K562 (cell line): ENCODE results near the gene HPDL. TPM values are rescaled to one million over a fixed set of nuclear protein-coding genes. Genes with fewer than 3 reads are reported as not detected.

Experiments
- CBFB ChIP-seq: sonication (generic); formaldehyde crosslinking; IDR thresholded peaks from 2 replicates; pipeline ENCODE4 v1.4.0; 2020; ENCODE audit warnings: mild to moderate bottlenecking, missing genetic modification reagents
- CBX3 ChIP-seq, 2 experiments: IDR thresholded peaks; 1 replicate in 1 of 2; 2 replicates in 1 of 2; pipeline ENCODE4 v1.6.1; 2012; ENCODE audit warnings: inconsistent platforms in 2 of 2, low read length in 2 of 2, borderline replicate concordance in 1 of 2, control low read depth in 1 of 2
- CSDE1 ChIP-seq, 2 experiments: fragments of 450-650 bp; IDR thresholded peaks; 2 replicates each; pipeline ENCODE4 v1.6.1; 2016; ENCODE audit warnings: mild to moderate bottlenecking in 1 of 2
- GTF2A2 ChIP-seq: IDR thresholded peaks from 2 replicates; pipeline ENCODE4 v1.6.1; 2016; ENCODE audit warnings: mild to moderate bottlenecking, missing genetic modification characterization, missing compliant biosample characterization
- IRF2 ChIP-seq: sonication (generic); formaldehyde crosslinking; IDR thresholded peaks from 2 replicates; pipeline ENCODE4 v1.8.1; 2022; ENCODE audit warnings: mild to moderate bottlenecking, missing genetic modification reagents
- MEF2A ChIP-seq: IDR thresholded peaks from 2 replicates; pipeline ENCODE4 v1.6.1; 2011; ENCODE audit warnings: low read depth, mild to moderate bottlenecking, low read length, moderate library complexity; ENCODE audit not compliant: control insufficient read depth
- NFATC3 ChIP-seq: fragments of 450-650 bp; IDR thresholded peaks from 2 replicates; pipeline ENCODE4 v1.6.1; 2017; ENCODE audit warnings: mild to moderate bottlenecking
- POLR2B ChIP-seq: fragments of 450-650 bp; IDR thresholded peaks from 2 replicates; pipeline ENCODE4 v1.6.1; 2018; ENCODE audit warnings: low read depth; ENCODE audit not compliant: partially characterized antibody
- PTBP1 ChIP-seq: fragments of 200-400 bp; formaldehyde crosslinking; IDR thresholded peaks from 2 replicates; pipeline ENCODE4 v1.6.1; 2017; ENCODE audit warnings: low read depth, low read length
- SAFB2 ChIP-seq: fragments of 200-400 bp; formaldehyde crosslinking; IDR thresholded peaks from 2 replicates; pipeline ENCODE4 v1.6.1; 2018; ENCODE audit warnings: borderline replicate concordance, low read length, low read depth, moderate library complexity; ENCODE audit not compliant: severe bottlenecking
- SMAD4 ChIP-seq: fragments of 250-450 bp; sonication (Bioruptor Pico); conservative IDR thresholded peaks from 2 replicates; pipeline ENCODE4 v1.8.0; 2021; ENCODE audit warnings: inconsistent platforms, mild to moderate bottlenecking, moderate library complexity
- SMARCB1 ChIP-seq: IDR thresholded peaks from 2 replicates; pipeline ENCODE4 v1.6.1; 2011; ENCODE audit warnings: improper control_type of control experiment, low read depth; ENCODE audit not compliant: insufficient read length
- SNAPC5 ChIP-seq: fragments of 250-450 bp; sonication (Bioruptor Pico); IDR thresholded peaks from 2 replicates; pipeline ENCODE4 v1.8.0; 2021; ENCODE audit warnings: moderate library complexity, mild to moderate bottlenecking, inconsistent platforms
- TRIM24 ChIP-seq, 2 experiments: fragments of 450-650 bp; IDR thresholded peaks; 2 replicates each; pipeline ENCODE4 v1.6.1; 2016
- TRIM28 ChIP-seq: fragments of 450-650 bp; IDR thresholded peaks from 2 replicates; pipeline ENCODE4 v1.6.1; 2017
- YY1 ChIP-seq, 3 experiments: IDR thresholded peaks; 2 replicates each; pipeline ENCODE4 v1.6.1; 2011; ENCODE audit warnings: low read length in 2 of 3, mild to moderate bottlenecking in 2 of 3, moderate library complexity in 2 of 3, borderline replicate concordance in 1 of 3, control low read depth in 1 of 3, low read depth in 1 of 3; ENCODE audit not compliant: insufficient read depth in 3 of 3, insufficient replicate concordance in 2 of 3, control insufficient read depth in 1 of 3, insufficient read length in 1 of 3; ENCODE audit errors: extremely low read depth in 1 of 3
- ZFX ChIP-seq: sonication (generic); formaldehyde crosslinking; IDR thresholded peaks from 2 replicates; pipeline ENCODE4 v1.8.0; 2022; ENCODE audit warnings: mild to moderate bottlenecking, missing genetic modification reagents, moderate library complexity
- ZNF316 ChIP-seq: fragments of 450-650 bp; IDR thresholded peaks from 2 replicates; pipeline ENCODE4 v1.6.1; 2016
- ZNF431 ChIP-seq: sonication (generic); formaldehyde crosslinking; IDR thresholded peaks from 2 replicates; pipeline ENCODE4 v1.8.0; 2022; ENCODE audit warnings: mild to moderate bottlenecking, missing genetic modification reagents
- ZNF668 ChIP-seq: fragments of 250-450 bp; sonication (Bioruptor Pico); IDR thresholded peaks from 2 replicates; pipeline ENCODE4 v1.8.0; 2022; ENCODE audit warnings: mild to moderate bottlenecking, inconsistent platforms
- ZNF76 ChIP-seq: fragments of 250-450 bp; sonication (Bioruptor Pico); IDR thresholded peaks from 2 replicates; pipeline ENCODE4 v1.4.0; 2020; ENCODE audit warnings: mild to moderate bottlenecking, moderate library complexity, borderline replicate concordance
- polyA plus RNA-seq, 8 experiments: library from polyadenylated mRNA; depleted of rRNA in 4 of 8; stranded (reverse) in 5 of 8; unstranded in 3 of 8; fragments of >200 nt; fragmentation: Nextera tagmentation in 2 of 8; fragmentation: Illumina TruSeq in 1 of 8; extraction: Ambion mirVana in 2 of 8; extraction: Trizol in 1 of 8; gene quantifications; 2 replicates each; pipeline versions ENCODE4 v1.2.1 to v1.2.3, GENCODE V29; 2011 to 2014; ENCODE audit warnings: inconsistent platforms in 1 of 8, missing spikeins in 1 of 8
- total RNA-seq, 7 experiments: library from RNA; depleted of rRNA in 6 of 7; stranded (reverse); fragments of >200 nt in 6 of 7; fragmentation: Illumina TruSeq in 2 of 7; extraction: Trizol in 2 of 7; gene quantifications; 2 replicates each; pipeline versions ENCODE4 v1.2.1 to v1.2.3, GENCODE V29; 2011 to 2021; ENCODE audit warnings: low replicate concordance in 1 of 7
- TF ChIP-seq, protein P1 (sequence below): sonication (generic); formaldehyde crosslinking; IDR thresholded peaks from 2 replicates; pipeline ENCODE4 v1.8.0; 2022; ENCODE audit warnings: missing genetic modification reagents, mild to moderate bottlenecking, moderate library complexity, borderline replicate concordance
- TF ChIP-seq, protein P2 (sequence below), 2 experiments: fragments of 450-650 bp in 1 of 2; sonication (generic) in 1 of 2; formaldehyde crosslinking in 1 of 2; IDR thresholded peaks in 1 of 2; conservative IDR thresholded peaks in 1 of 2; 2 replicates each; pipeline versions ENCODE4 v1.6.1 to v1.8.1; 2016 to 2023; ENCODE audit warnings: mild to moderate bottlenecking in 2 of 2, moderate library complexity in 2 of 2, inconsistent platforms in 1 of 2, missing genetic modification reagents in 1 of 2
- TF ChIP-seq, protein P3 (sequence below): IDR thresholded peaks from 3 replicates; pipeline ENCODE4 v1.6.1; 2011; ENCODE audit warnings: borderline replicate concordance, mild to moderate bottlenecking, moderate library complexity; ENCODE audit not compliant: insufficient read length; ENCODE audit errors: extremely low read depth

The HPDL gene
- total and polyA plus RNA-seq, 9 of the 15 experiments (the other 6 are each of a cell fraction or from before 2014, with no cell fraction given) = not detected

GRCh38 chr1:45337630-45338325 lies 11.1 kb downstream of the HPDL start (continued):
- no peak for TF ChIP-seq IRF2 (CRISPR knock-in tag)
- TF ChIP-seq NFATC3 = no peak
- no peak for TF ChIP-seq ZNF76 (CRISPR knock-in tag)
- TF ChIP-seq, protein P1, sequence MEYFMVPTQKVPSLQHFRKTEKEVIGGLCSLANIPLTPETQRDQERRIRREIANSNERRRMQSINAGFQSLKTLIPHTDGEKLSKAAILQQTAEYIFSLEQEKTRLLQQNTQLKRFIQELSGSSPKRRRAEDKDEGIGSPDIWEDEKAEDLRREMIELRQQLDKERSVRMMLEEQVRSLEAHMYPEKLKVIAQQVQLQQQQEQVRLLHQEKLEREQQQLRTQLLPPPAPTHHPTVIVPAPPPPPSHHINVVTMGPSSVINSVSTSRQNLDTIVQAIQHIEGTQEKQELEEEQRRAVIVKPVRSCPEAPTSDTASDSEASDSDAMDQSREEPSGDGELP (CRISPR knock-in tag) = no peak
- no peak for TF ChIP-seq GTF2A2 (tag)
- no peak for TF ChIP-seq SNAPC5 (CRISPR knock-in tag)
- TF ChIP-seq SAFB2 = no peak
- TF ChIP-seq PTBP1 = no peak
- TF ChIP-seq, protein P2, sequence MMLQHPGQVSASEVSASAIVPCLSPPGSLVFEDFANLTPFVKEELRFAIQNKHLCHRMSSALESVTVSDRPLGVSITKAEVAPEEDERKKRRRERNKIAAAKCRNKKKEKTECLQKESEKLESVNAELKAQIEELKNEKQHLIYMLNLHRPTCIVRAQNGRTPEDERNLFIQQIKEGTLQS (IDR thresholded peaks at IDR 0.05) = no peak
- TF ChIP-seq, protein P2 (CRISPR knock-in tag; conservative IDR thresholded peaks at IDR 0.05) = 0 out of 2 replicates have a peak, but pooled peaks have one; percentile 18
- TF ChIP-seq ZFX = no peak
- peak; percentile 82; the same call in 1 of the 2 replicates for TF ChIP-seq TRIM28
- TF ChIP-seq YY1 (IDR thresholded peaks at IDR 0.05; ENCODE audit: borderline replicate concordance in 1 of 3, control insufficient read depth in 1 of 3, extremely low read depth in 1 of 3, insufficient read depth in 3 of 3, insufficient read length in 1 of 3, insufficient replicate concordance in 2 of 3, low read depth in 1 of 3, low read length in 2 of 3) = no peak
- no peak for TF ChIP-seq ZNF668 (CRISPR knock-in tag)
- TF ChIP-seq SMAD4 (CRISPR knock-in tag) = no peak
- TF ChIP-seq CSDE1 (IDR thresholded peaks at IDR 0.05) = no peak
- no peak for TF ChIP-seq MEF2A
- TF ChIP-seq ZNF316 = peak; percentile 90
- TF ChIP-seq POLR2B = no peak
- TF ChIP-seq TRIM24 (IDR thresholded peaks at IDR 0.05) = peak; percentile 21 to 75; a peak in 3 of 4 replicates
- TF ChIP-seq SMARCB1 = no peak
- TF ChIP-seq CBFB (CRISPR knock-in tag) = no peak
- no peak for TF ChIP-seq ZNF431
- TF ChIP-seq, protein P3, sequence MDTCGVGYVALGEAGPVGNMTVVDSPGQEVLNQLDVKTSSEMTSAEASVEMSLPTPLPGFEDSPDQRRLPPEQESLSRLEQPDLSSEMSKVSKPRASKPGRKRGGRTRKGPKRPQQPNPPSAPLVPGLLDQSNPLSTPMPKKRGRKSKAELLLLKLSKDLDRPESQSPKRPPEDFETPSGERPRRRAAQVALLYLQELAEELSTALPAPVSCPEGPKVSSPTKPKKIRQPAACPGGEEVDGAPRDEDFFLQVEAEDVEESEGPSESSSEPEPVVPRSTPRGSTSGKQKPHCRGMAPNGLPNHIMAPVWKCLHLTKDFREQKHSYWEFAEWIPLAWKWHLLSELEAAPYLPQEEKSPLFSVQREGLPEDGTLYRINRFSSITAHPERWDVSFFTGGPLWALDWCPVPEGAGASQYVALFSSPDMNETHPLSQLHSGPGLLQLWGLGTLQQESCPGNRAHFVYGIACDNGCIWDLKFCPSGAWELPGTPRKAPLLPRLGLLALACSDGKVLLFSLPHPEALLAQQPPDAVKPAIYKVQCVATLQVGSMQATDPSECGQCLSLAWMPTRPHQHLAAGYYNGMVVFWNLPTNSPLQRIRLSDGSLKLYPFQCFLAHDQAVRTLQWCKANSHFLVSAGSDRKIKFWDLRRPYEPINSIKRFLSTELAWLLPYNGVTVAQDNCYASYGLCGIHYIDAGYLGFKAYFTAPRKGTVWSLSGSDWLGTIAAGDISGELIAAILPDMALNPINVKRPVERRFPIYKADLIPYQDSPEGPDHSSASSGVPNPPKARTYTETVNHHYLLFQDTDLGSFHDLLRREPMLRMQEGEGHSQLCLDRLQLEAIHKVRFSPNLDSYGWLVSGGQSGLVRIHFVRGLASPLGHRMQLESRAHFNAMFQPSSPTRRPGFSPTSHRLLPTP = no peak
- TF ChIP-seq CBX3 (IDR thresholded peaks at IDR 0.05; ENCODE audit: borderline replicate concordance in 1 of 2, low read length in 2 of 2) = peak in 1 of 2 experiments; percentile 73; a peak in 2 of 3 replicates
